H4 (cell line): Measurements from ENCODE around the gene MFSD12. TPM values are rescaled to one million over a fixed set of nuclear protein-coding genes. Genes with fewer than 3 reads are reported as not detected.
"Not testable (repeated sequence)": the region's sequence is repeated elsewhere in the genome, so short reads cannot be mapped to it uniquely, and the experiment has no call there.

Experiments used
- DNase-seq: peaks from one replicate; pipeline ENCODE4 v3.0.0-alpha.2; 2015; ENCODE audit warnings: low spot score
- total RNA-seq: library from RNA; depleted of rRNA; stranded (reverse); fragments of >200 nt; shearing (Covaris generic); gene quantifications from 2 replicates; pipeline ENCODE4 v1.2.3, GENCODE V29; 2014

The MFSD12 gene
- total RNA-seq, 1 experiment from 2014 or later = 32.1 TPM

- DNase-seq = no peak
Observed at GRCh38 chr19:3585301-3586126, 28.1 kb upstream of the MFSD12 start, which contains the start of gene GIPC3. Gene GIPC3, plus strand, starts transcription at chr19:3585478. Its CDS starts 120 bp downstream, at chr19:3585598.

- not testable (repeated sequence) for DNase-seq
Observed at GRCh38 chr19:3584036-3584802, 26.8 kb upstream of the MFSD12 start.

- DNase-seq = peak; percentile 1
Observed at GRCh38 chr19:3581792-3582191, 24.4 kb upstream of the MFSD12 start.

GRCh38 chr19:3580156-3580934, 23.0 kb upstream of the MFSD12 start:
- DNase-seq = peak; percentile 24

GRCh38 chr19:3578390-3578789, 21.0 kb upstream of the MFSD12 start:
- DNase-seq = no peak

- peak; percentile 1 for DNase-seq
Observed at GRCh38 chr19:3577723-3578344, 20.4 kb upstream of the MFSD12 start.

GRCh38 chr19:3576696-3577443, 19.5 kb upstream of the MFSD12 start:
- DNase-seq = no peak

- DNase-seq = peak; percentile 2
Observed at GRCh38 chr19:3575949-3576673, 18.7 kb upstream of the MFSD12 start.

- peak; percentile 2 for DNase-seq
Observed at GRCh38 chr19:3575260-3575741, 17.9 kb upstream of the MFSD12 start.

GRCh38 chr19:3573858-3574637, 16.7 kb upstream of the MFSD12 start:
- peak; percentile 85 for DNase-seq

GRCh38 chr19:3573162-3573857, 15.9 kb upstream of the MFSD12 start:
- DNase-seq = peak; percentile 2

- no peak for DNase-seq
Observed at GRCh38 chr19:3572855-3573161, 15.4 kb upstream of the MFSD12 start, which contains the start of gene HMG20B. Gene HMG20B, plus strand, starts transcription at chr19:3572944. Its CDS starts 366 bp downstream, at chr19:3573310.

- DNase-seq = peak; percentile 99
Observed at GRCh38 chr19:3572132-3572854, 14.9 kb upstream of the MFSD12 start.

GRCh38 chr19:3570606-3571011, 13.2 kb upstream of the MFSD12 start:
- DNase-seq = peak; percentile 2

- DNase-seq = not testable (repeated sequence)
Observed at GRCh38 chr19:3570042-3570441, 12.7 kb upstream of the MFSD12 start.

GRCh38 chr19:3565139-3565538, 7.8 kb upstream of the MFSD12 start:
- peak; percentile 66 for DNase-seq

- DNase-seq = peak; percentile 2
Observed at GRCh38 chr19:3563709-3564524, 6.5 kb upstream of the MFSD12 start.
